Psoas muscle (tissue), 8 donors: ENCODE results near the gene LMTK3. TPM values are rescaled to one million over a fixed set of nuclear protein-coding genes. Genes with fewer than 3 reads are reported as not detected.

Experiments used
- ATAC-seq, 4 donors: fragments of 200-7000 bp; cut with Tn5 transposase; one replicate each; pipeline ENCODE4 v1.9.1; 2020; ENCODE audit warnings: moderate library complexity in 3 of 4, mild to moderate bottlenecking in 2 of 4
- DNase-seq, 2 donors: peaks; one replicate each; pipeline ENCODE4 v3.0.0-alpha.2; 2020
- H3K27ac ChIP-seq: fragments of 200-600 bp; one replicate; pipeline ENCODE4 v1.8.0; 2022
- H3K27me3 ChIP-seq, 3 donors: fragments of 200-600 bp in 1 of 3; one replicate each; pipeline versions ENCODE4 v1.6.1 to v1.8.0; 2013 to 2022; ENCODE audit warnings: low read length in 2 of 3, mild to moderate bottlenecking in 2 of 3, moderate library complexity in 1 of 3; ENCODE audit not compliant: insufficient read depth in 3 of 3
- H3K36me3 ChIP-seq, 2 donors: fragments of 200-600 bp in 1 of 2; one replicate each; pipeline versions ENCODE4 v1.6.1 to v1.8.0; 2013 to 2022; ENCODE audit warnings: low read depth in 1 of 2, mild to moderate bottlenecking in 1 of 2, moderate library complexity in 1 of 2; ENCODE audit not compliant: insufficient read depth in 1 of 2
- H3K4me1 ChIP-seq: fragments of 200-600 bp; one replicate; pipeline ENCODE4 v1.8.0; 2022
- H3K4me3 ChIP-seq: fragments of 200-600 bp; one replicate; pipeline ENCODE4 v1.8.0; 2022; ENCODE audit warnings: mild to moderate bottlenecking
- H3K9me3 ChIP-seq: fragments of 200-600 bp; one replicate; pipeline ENCODE4 v1.8.0; 2022
- WGBS, 3 donors: extraction: QIAGEN DNeasy Blood & Tissue Kit; methylation state at CpG; one replicate each; pipeline versions ENCODE4 v1.1.6 to v1.1.7; 2013; 5-methylcytosine and 5-hydroxymethylcytosine counted together
- intact Hi-C, 2 donors: fragments of 100-400 bp; cut with DNase I; formaldehyde crosslinking; loops; one replicate each; pipeline versions ENCODE4 v1.11.0 to v1.14.2; 2022
- polyA plus RNA-seq, 3 donors: library from polyadenylated mRNA; stranded (reverse); fragments of 200-250 nt; gene quantifications; one replicate each; pipeline ENCODE4 v1.2.3, GENCODE V29; 2013
- total RNA-seq, 4 donors: library from RNA; stranded (reverse); fragmentation: NEBNext Ultra II Directional in 2 of 4; extraction: Animal tissue kit (Norgen Biotek cat#: 25700) in 2 of 4; gene quantifications; one replicate each; pipeline versions ENCODE4 v1.2.1 to v1.2.4, GENCODE V29; 2021 to 2023
- TF ChIP-seq, protein P1 (sequence below): fragments of 200-600 bp; IDR thresholded peaks from one replicate; pipeline ENCODE4 v1.8.0; 2022; ENCODE audit warnings: antibody characterized with exemption
- donor health status: healthy with polysubstance abuse.
- donor health status: DM: no; HTN: no; CAD: no; lungs with moderate emphysema.
- donor health status: Bipolar disorder and iron deficiency.
- donor health status: healthy.
- donor health status: DM: yes; HTN: yes; CAD: no.
- donor health status: DM: no; HTN: no; CAD: no.
- donor health status: DM: no; HTN: no; CAD: no.
- donor health status: DM: yes; HTN: yes; CAD: no.

LMTK3 gene
- total and polyA plus RNA-seq, 7 donors: 0.03 to 0.14 (median 0.06) TPM; not detected in 2

DNA sequence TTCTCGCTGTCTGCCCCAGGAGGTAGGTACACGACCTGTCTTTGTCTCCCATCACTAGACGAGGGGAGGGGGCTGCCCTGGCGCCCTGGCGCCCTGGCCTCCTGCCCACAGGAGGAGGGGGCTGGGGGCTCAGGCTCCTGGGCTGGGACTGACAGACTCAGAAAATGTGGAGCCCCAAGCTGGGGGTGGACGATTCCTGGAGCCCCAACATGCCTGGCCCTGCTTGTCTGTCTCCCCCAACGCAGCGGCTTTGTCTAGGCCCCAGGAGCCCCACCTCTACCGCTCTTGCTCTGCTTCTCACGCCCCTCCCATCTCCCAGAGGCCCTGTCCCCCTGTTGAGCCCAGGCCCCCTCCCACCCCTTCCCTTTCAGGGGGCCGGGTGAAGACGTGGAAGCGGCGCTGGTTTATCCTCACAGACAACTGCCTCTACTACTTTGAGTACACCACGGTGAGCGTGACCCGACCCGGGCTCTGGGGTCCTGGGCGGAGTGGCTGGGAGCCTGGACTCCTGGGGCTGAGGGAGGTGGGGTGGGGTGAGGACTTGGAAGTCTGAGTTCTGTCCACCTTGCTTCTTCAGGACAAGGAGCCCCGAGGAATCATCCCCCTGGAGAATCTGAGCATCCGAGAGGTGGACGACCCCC is 33.8 kb downstream of the LMTK3 start:
- 75 to 83% (median 81%) methylated on average over 18 to 22 of the region's 22 CpGs for WGBS, 3 donors
- ATAC-seq: no peak
- Histone ChIP-seq H3K4me3 (no peak overlapping the region), H3K27ac (no peak overlapping the region), H3K9me3 (no peaks in the 10 kb centered on the region), H3K36me3 (peaks cover 0 to 62% of the 10 kb centered on the region in 2 donors), H3K27me3 (no peaks in the 10 kb centered on the region), H3K4me1 (peaks cover 19% of the 10 kb centered on the region)
- peak in 1 of 2 donors; percentile 34 for DNase-seq
- intact Hi-C loops: no loop called here
- TF ChIP-seq, protein P1, sequence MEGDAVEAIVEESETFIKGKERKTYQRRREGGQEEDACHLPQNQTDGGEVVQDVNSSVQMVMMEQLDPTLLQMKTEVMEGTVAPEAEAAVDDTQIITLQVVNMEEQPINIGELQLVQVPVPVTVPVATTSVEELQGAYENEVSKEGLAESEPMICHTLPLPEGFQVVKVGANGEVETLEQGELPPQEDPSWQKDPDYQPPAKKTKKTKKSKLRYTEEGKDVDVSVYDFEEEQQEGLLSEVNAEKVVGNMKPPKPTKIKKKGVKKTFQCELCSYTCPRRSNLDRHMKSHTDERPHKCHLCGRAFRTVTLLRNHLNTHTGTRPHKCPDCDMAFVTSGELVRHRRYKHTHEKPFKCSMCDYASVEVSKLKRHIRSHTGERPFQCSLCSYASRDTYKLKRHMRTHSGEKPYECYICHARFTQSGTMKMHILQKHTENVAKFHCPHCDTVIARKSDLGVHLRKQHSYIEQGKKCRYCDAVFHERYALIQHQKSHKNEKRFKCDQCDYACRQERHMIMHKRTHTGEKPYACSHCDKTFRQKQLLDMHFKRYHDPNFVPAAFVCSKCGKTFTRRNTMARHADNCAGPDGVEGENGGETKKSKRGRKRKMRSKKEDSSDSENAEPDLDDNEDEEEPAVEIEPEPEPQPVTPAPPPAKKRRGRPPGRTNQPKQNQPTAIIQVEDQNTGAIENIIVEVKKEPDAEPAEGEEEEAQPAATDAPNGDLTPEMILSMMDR: no peak

- H3K27me3 ChIP-seq: no peaks in the 10 kb centered on the region
- no peaks in the 10 kb centered on the region for H3K9me3 ChIP-seq
- intact Hi-C loops: no loop called here
- WGBS, 3 donors: 75 to 77% (median 76%) methylated on average over 9 to 10 of the region's 10 CpGs
- no peak overlapping the region for H3K4me3 ChIP-seq
- TF ChIP-seq, protein P1: no peak
- ATAC-seq (no peak), DNase-seq (no peak)
- H3K27ac ChIP-seq: no peak overlapping the region
- peaks cover 0 to 69% of the 10 kb centered on the region in 2 donors for H3K36me3 ChIP-seq
- peaks cover 15% of the 10 kb centered on the region for H3K4me1 ChIP-seq
Observed at GRCh38 chr19:48477067-48477685, 34.5 kb downstream of the LMTK3 start.

- Histone ChIP-seq H3K27me3 (no peaks in the 10 kb centered on the region), H3K9me3 (no peaks in the 10 kb centered on the region), H3K4me1 (peaks cover 5% of the 10 kb centered on the region), H3K27ac (no peak overlapping the region), H3K36me3 (peaks cover 0 to 79% of the 10 kb centered on the region in 2 donors), H3K4me3 (no peak overlapping the region)
- TF ChIP-seq, protein P1: no peak
- WGBS, 3 donors: 85 to 94% (median 92%) methylated on average over 9 of the region's 9 CpGs
- intact Hi-C loops: no loop called here
- DNase-seq: no peak
- ATAC-seq: no peak
Observed at GRCh38 chr19:48476176-48476575, 35.5 kb downstream of the LMTK3 start.

- intact Hi-C loops: no loop called here
- peaks cover 0 to 85% of the 10 kb centered on the region in 2 donors for H3K36me3 ChIP-seq
- no peak for DNase-seq
- no peak for ATAC-seq
- WGBS, 3 donors: 78 to 85% (median 80%) methylated on average over 17 of the region's 17 CpGs
- H3K9me3 ChIP-seq: no peaks in the 10 kb centered on the region
- H3K27me3 ChIP-seq: no peaks in the 10 kb centered on the region
- peaks cover under 1% of the 10 kb centered on the region for H3K4me1 ChIP-seq
- H3K4me3 ChIP-seq: no peak overlapping the region
- no peak overlapping the region for H3K27ac ChIP-seq
- TF ChIP-seq, protein P1: no peak
Observed at GRCh38 chr19:48475369-48476068, 36.1 kb downstream of the LMTK3 start.
